IMR-90 (cell line): ENCODE measurements around the gene CRYBB1.

ENCODE experiments used
- CEBPB ChIP-seq: IDR thresholded peaks from 2 replicates; pipeline ENCODE4 v1.6.1; 2012; ENCODE audit warnings: low read depth, low read length, improper control_type of control experiment
- CTCF ChIP-seq: conservative IDR thresholded peaks from 2 replicates; pipeline ENCODE4 v1.5.1; 2012; ENCODE audit warnings: mild to moderate bottlenecking, low read depth, low read length, improper control_type of control experiment
- MAZ ChIP-seq: IDR thresholded peaks from 2 replicates; pipeline ENCODE4 v1.6.1; 2012; ENCODE audit warnings: low read depth, mild to moderate bottlenecking, low read length, improper control_type of control experiment, moderate library complexity, borderline replicate concordance
- POLR2A ChIP-seq: IDR thresholded peaks from 2 replicates; pipeline ENCODE4 v1.6.1; 2012; ENCODE audit warnings: mild to moderate bottlenecking, low read depth, low read length
- SMC3 ChIP-seq: fragments of 150-350 bp; IDR thresholded peaks from 2 replicates; pipeline ENCODE4 v1.6.1; 2016; ENCODE audit warnings: low read depth, mild to moderate bottlenecking, antibody characterized with exemption, low read length, moderate library complexity
- TF ChIP-seq, protein P1 (sequence below): fragments of 150-350 bp; IDR thresholded peaks from 2 replicates; pipeline ENCODE4 v1.6.1; 2016; ENCODE audit warnings: low read depth, mild to moderate bottlenecking, low read length, moderate library complexity, borderline replicate concordance
- TF ChIP-seq, protein P2 (sequence below): fragments of 150-350 bp; IDR thresholded peaks from 2 replicates; pipeline ENCODE4 v1.6.1; 2017; ENCODE audit warnings: mild to moderate bottlenecking, antibody characterized with exemption, low read length, low read depth

DNA sequence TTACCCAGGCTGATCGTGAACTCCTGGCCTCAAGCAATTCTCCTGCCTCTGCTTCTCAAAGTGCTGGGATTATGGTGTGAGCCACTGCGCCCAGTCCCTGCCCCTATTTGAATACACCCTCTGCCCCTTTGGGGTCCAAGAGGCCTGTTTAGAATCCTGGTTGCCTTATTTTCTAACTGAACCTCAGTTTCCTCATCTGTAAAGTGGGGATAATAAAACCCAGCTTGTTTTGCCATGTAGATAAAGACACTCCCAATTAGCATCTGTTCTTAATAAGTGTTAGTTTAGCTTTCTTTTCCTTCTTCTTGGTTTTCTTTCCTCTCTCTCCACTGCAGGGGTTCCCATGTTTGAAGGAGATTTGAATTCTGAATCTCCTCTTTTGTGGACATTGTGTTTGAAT, 44.3 kb upstream of the CRYBB1 start:
- TF ChIP-seq CTCF (no peak), MAZ (no peak), SMC3 (no peak), POLR2A (no peak), CEBPB (no peak)
- TF ChIP-seq, protein P1, sequence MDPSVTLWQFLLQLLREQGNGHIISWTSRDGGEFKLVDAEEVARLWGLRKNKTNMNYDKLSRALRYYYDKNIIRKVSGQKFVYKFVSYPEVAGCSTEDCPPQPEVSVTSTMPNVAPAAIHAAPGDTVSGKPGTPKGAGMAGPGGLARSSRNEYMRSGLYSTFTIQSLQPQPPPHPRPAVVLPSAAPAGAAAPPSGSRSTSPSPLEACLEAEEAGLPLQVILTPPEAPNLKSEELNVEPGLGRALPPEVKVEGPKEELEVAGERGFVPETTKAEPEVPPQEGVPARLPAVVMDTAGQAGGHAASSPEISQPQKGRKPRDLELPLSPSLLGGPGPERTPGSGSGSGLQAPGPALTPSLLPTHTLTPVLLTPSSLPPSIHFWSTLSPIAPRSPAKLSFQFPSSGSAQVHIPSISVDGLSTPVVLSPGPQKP, result no peak
- TF ChIP-seq, protein P2, sequence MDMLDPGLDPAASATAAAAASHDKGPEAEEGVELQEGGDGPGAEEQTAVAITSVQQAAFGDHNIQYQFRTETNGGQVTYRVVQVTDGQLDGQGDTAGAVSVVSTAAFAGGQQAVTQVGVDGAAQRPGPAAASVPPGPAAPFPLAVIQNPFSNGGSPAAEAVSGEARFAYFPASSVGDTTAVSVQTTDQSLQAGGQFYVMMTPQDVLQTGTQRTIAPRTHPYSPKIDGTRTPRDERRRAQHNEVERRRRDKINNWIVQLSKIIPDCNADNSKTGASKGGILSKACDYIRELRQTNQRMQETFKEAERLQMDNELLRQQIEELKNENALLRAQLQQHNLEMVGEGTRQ, result no peak
